Bronchial smooth muscle cell (primary cell): ENCODE data around the gene RIPPLY2. TPM values are rescaled to one million over a fixed set of nuclear protein-coding genes. Genes with fewer than 3 reads are reported as not detected.

Experiments used
- total RNA-seq: library from RNA; depleted of rRNA; stranded (reverse); fragments of >200 nt; gene quantifications from 2 replicates; pipeline ENCODE4 v1.2.1, GENCODE V29; 2014

RIPPLY2 gene, protein sequence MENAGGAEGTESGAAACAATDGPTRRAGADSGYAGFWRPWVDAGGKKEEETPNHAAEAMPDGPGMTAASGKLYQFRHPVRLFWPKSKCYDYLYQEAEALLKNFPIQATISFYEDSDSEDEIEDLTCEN
- not detected in 2 replicates for total RNA-seq

GRCh38 chr6:83853178-83854000, at the start of gene RIPPLY2:
Gene RIPPLY2, plus strand, starts transcription at chr6:83853360. Its CDS starts 57 bp downstream, at chr6:83853417.

DNA sequence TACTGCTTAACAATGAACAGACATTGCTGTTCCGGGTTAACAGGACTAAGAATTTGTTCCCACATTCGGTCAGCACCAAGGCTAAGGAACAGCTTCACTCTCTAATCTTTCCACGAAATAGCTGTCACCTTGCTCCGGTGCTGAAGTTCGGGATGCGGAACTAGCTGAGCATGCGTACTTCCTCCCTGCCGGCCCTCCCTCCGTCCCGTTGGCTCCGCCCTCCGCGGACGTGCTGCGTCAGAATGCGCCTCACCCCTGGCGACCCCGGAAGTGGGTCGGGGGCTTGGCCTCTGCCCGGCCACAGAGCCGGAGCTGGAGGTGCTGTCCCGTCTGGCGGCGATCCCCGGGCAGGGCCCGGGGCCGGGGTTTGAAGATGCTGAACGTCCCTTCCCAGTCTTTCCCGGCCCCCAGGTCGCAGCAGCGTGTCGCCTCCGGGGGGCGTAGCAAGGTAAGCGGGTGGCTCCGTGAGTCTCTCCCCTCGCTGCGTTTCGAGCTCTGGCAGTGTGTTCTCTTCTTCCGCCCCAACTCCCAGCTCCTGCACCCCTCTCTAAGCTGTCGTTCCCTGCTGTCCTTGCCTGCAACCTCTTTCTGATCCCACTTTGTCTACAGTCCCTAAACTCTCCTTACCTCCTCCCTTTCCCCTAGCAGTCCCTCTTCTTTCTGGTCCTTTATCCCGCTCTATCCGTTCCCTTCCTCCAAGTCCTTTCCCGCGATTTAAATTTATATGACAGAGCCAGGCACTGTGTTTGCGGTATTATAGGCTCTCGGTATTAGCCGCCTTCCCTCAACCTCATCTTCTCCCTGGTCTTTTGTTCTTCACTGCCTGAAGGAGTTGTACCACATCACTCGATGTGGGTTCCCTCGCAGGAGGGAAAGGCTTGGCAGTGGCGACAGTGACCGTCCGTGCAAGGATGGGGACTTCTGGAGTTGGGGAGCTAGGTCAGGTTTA, 6.5 kb downstream of the RIPPLY2 start, which contains the start of gene CYB5R4:
CYB5R4 (plus strand) TSS at position 280 of the 949 bp plus-strand sequence; CDS start at position 374, 94 bp downstream.

Other genes with a start within 250 kb of the RIPPLY2 start
- gene SNAP91, start 144.3 kb upstream of the RIPPLY2 start, total RNA-seq, result not detected in 2 replicates
- gene CYB5R4, start 6.3 kb downstream of the RIPPLY2 start, total RNA-seq, result 1.0 and 2.7 TPM in 2 replicates
- gene MRAP2, start 180.4 kb downstream of the RIPPLY2 start, total RNA-seq, result 0.47 TPM in 1 of 2 replicates, not detected in the other